Hepatocyte (in vitro differentiated cells): ENCODE measurements around the gene DLX4.

Source experiments
- CTCF ChIP-seq: fragments of 200-600 bp; sonication (generic); IDR thresholded peaks from 2 replicates; pipeline ENCODE4 v1.5.1; 2016; ENCODE audit warnings: antibody characterized with exemption, mild to moderate bottlenecking; ENCODE audit not compliant: poor library complexity
- EZH2phosphoT487 ChIP-seq: fragments of 200-600 bp; sonication (generic); IDR thresholded peaks from one replicate; pipeline ENCODE4 v1.6.1; 2018; ENCODE audit warnings: antibody characterized with exemption, mild to moderate bottlenecking, low read depth, moderate library complexity; ENCODE audit not compliant: unreplicated experiment, severe bottlenecking

- TF ChIP-seq CTCF: no peak
- no peak for TF ChIP-seq EZH2phosphoT487
These were observed 40.0 kb upstream of the DLX4 start for GRCh38 chr17:49928837-49929475.
